K562 (cell line): ENCODE data around the gene TCFL5. TPM values are rescaled to one million over a fixed set of nuclear protein-coding genes. Genes with fewer than 3 reads are reported as not detected.

Source experiments
- ATAC-seq: fragments of 200-7000 bp; cut with Tn5 transposase; 3 replicates; pipeline ENCODE4 v1.9.1; 2020; ENCODE audit warnings: moderate library complexity
- BruUV-seq: library from RNA; stranded (reverse); fragments of 400-500 nt; replicated peaks from 2 replicates; lab custom pipeline; 2021; lab: Mats Ljungman, UMichigan
- CTCF ChIA-PET: fragments of 300-600 bp; formaldehyde crosslinking; extraction: SDS; loops from one replicate; lab custom pipeline; 2021; ENCODE audit warnings: low intra/inter-chr PET ratio; lab: Yijun Ruan, JAX
- POLR2A ChIA-PET: fragments of 300-600, 350-650 bp; sonication (Branson Sonifier 250); formaldehyde crosslinking; extraction: SDS; loops from one replicate; lab custom pipeline; 2021; ENCODE audit warnings: antibody characterized with exemption, inconsistent platforms; lab: Yijun Ruan, JAX
- DNase-seq, 4 experiments: peaks; one replicate each; pipeline versions ENCODE4 v3.0.0 to v3.0.0-alpha.2; 2011 to 2018; ENCODE audit warnings: low spot score in 3 of 4, mixed read lengths in 3 of 4; ENCODE audit errors: extremely low read depth in 1 of 4
- FAIRE-seq: peaks from 2 replicates; lab custom pipeline; 2011; peaks lifted over from hg19 to GRCh38; lab: Jason Lieb, UNC
- H2AFZ ChIP-seq: 2 replicates; pipeline ENCODE4 v1.6.0; 2011; ENCODE audit warnings: low read depth, low read length, control low read depth, inconsistent platforms
- H3K27ac ChIP-seq: fragments of 200-600 bp; 3 replicates; pipeline ENCODE4 v1.8.0; 2011; ENCODE audit warnings: low read depth, mild to moderate bottlenecking, control low read depth, inconsistent platforms, low read length, moderate library complexity, mixed read lengths; ENCODE audit errors: extremely low read depth
- H3K27me3 ChIP-seq, 2 experiments: fragments of 300-600 bp in 1 of 2; 2 replicates in 1 of 2; 3 replicates in 1 of 2; pipeline versions ENCODE4 v1.6.0 to v1.8.0; 2011; ENCODE audit warnings: inconsistent platforms in 2 of 2, low read length in 2 of 2, mild to moderate bottlenecking in 1 of 2, mixed read lengths in 1 of 2, moderate library complexity in 1 of 2; ENCODE audit not compliant: control insufficient read depth in 2 of 2, insufficient read depth in 2 of 2
- H3K36me3 ChIP-seq: fragments of 300-600 bp; 3 replicates; pipeline ENCODE4 v1.8.0; 2011; ENCODE audit warnings: mild to moderate bottlenecking, low read length, inconsistent platforms; ENCODE audit not compliant: control insufficient read depth, insufficient read depth
- H3K4me1 ChIP-seq, 2 experiments: fragments of 200-600 bp in 1 of 2; replicated peaks in 1 of 2; 2 replicates in 1 of 2; 3 replicates in 1 of 2; pipeline versions ENCODE4 v1.5.1 to v1.8.0; 2011; ENCODE audit warnings: inconsistent platforms in 2 of 2, low read length in 2 of 2, mild to moderate bottlenecking in 1 of 2, mixed read lengths in 1 of 2, moderate library complexity in 1 of 2; ENCODE audit not compliant: control insufficient read depth in 2 of 2, insufficient read depth in 2 of 2
- H3K4me2 ChIP-seq: 2 replicates; pipeline ENCODE4 v1.6.1; 2011; ENCODE audit warnings: low read length, control low read depth, inconsistent platforms, mixed read lengths; ENCODE audit not compliant: insufficient read depth
- H3K4me3 ChIP-seq: fragments of 200-600 bp; sonication (generic), shearing (Covaris generic); 2 replicates; pipeline ENCODE4 v1.5.1; 2016; ENCODE audit warnings: control low read depth, inconsistent platforms
- H3K79me2 ChIP-seq: fragments of 200-600 bp; 3 replicates; pipeline ENCODE4 v1.8.0; 2011; ENCODE audit warnings: low read length, inconsistent platforms; ENCODE audit not compliant: control insufficient read depth, insufficient read depth
- H3K9ac ChIP-seq, 2 experiments: 2 replicates each; pipeline versions ENCODE4 v1.6.0 to v1.6.1; 2011; ENCODE audit warnings: low read depth in 2 of 2, low read length in 2 of 2, control low read depth in 1 of 2, inconsistent platforms in 1 of 2, mild to moderate bottlenecking in 1 of 2, mixed read lengths in 1 of 2; ENCODE audit not compliant: insufficient read depth in 1 of 2
- H3K9me1 ChIP-seq: one replicate; pipeline ENCODE4 v1.6.0; 2011; ENCODE audit warnings: inconsistent platforms, mild to moderate bottlenecking, low read length, moderate library complexity; ENCODE audit not compliant: control insufficient read depth, insufficient read depth
- H3K9me3 ChIP-seq: replicated peaks from 2 replicates; pipeline ENCODE4 v1.5.1; 2011; ENCODE audit warnings: low read depth, low read length, inconsistent platforms; ENCODE audit not compliant: control insufficient read depth, insufficient read depth
- H4K20me1 ChIP-seq: replicated peaks from 2 replicates; pipeline ENCODE4 v1.6.1; 2011; ENCODE audit warnings: low read length, inconsistent platforms, mixed read lengths; ENCODE audit not compliant: control insufficient read depth, insufficient read depth
- EGR1 ChIP-seq: fragments of 450-650 bp; conservative IDR thresholded peaks from 2 replicates; pipeline ENCODE4 v1.6.1; 2017; ENCODE audit warnings: mild to moderate bottlenecking
- MCM3 ChIP-seq: fragments of 450-650 bp; IDR thresholded peaks from 2 replicates; pipeline ENCODE4 v1.6.1; 2016
- MTA1 ChIP-seq: fragments of 450-650 bp; IDR thresholded peaks from 2 replicates; pipeline ENCODE4 v1.6.1; 2017; ENCODE audit warnings: borderline replicate concordance
- NCOA6 ChIP-seq: fragments of 450-650 bp; IDR thresholded peaks from 2 replicates; pipeline ENCODE4 v1.6.1; 2017; ENCODE audit warnings: mild to moderate bottlenecking
- RBFOX2 ChIP-seq: fragments of 200-400 bp; formaldehyde crosslinking; IDR thresholded peaks from 2 replicates; pipeline ENCODE4 v1.6.1; 2017; ENCODE audit warnings: low read depth, mild to moderate bottlenecking, low read length, moderate library complexity
- TAF9B ChIP-seq: fragments of 450-650 bp; IDR thresholded peaks from 2 replicates; pipeline ENCODE4 v1.6.1; 2018; ENCODE audit warnings: mild to moderate bottlenecking; ENCODE audit not compliant: partially characterized antibody
- ZC3H11A ChIP-seq: IDR thresholded peaks from 2 replicates; pipeline ENCODE4 v1.6.1; 2012; ENCODE audit warnings: low read depth, low read length, improper control_type of control experiment
- ZNF780A ChIP-seq: fragments of 250-450 bp; sonication (Bioruptor Pico); IDR thresholded peaks from 2 replicates; pipeline ENCODE4 v1.5.0; 2021; ENCODE audit warnings: mild to moderate bottlenecking
- WGBS: fragments of 100-300 bp; shearing (Covaris generic); methylation state at CpG from one replicate; pipeline ENCODE4 v1.1.6; 2016; ENCODE audit warnings: low coverage, mixed read lengths; ENCODE audit not compliant: insufficient coverage; ENCODE audit errors: missing lambda C conversion rate; 5-methylcytosine and 5-hydroxymethylcytosine counted together
- in situ Hi-C: fragments of 300-500 bp; cut with MboI; formaldehyde crosslinking; loops from 4 replicates; pipeline ENCODE4 v1.15.0; 2018; ENCODE audit warnings: inconsistent platforms, mixed read lengths
- intact Hi-C: fragments of 100-400 bp; cut with micrococcal nuclease; formaldehyde crosslinking; loops from 2 replicates; pipeline ENCODE4 v1.14.2; 2022
- polyA plus RNA-seq, 8 experiments: library from polyadenylated mRNA; depleted of rRNA in 4 of 8; stranded (reverse) in 5 of 8; unstranded in 3 of 8; fragments of >200 nt; fragmentation: Nextera tagmentation in 2 of 8; fragmentation: Illumina TruSeq in 1 of 8; extraction: Ambion mirVana in 2 of 8; extraction: Trizol in 1 of 8; gene quantifications; 2 replicates each; pipeline versions ENCODE4 v1.2.1 to v1.2.3, GENCODE V29; 2011 to 2014; ENCODE audit warnings: inconsistent platforms in 1 of 8, missing spikeins in 1 of 8
- total RNA-seq, 7 experiments: library from RNA; depleted of rRNA in 6 of 7; stranded (reverse); fragments of >200 nt in 6 of 7; fragmentation: Illumina TruSeq in 2 of 7; extraction: Trizol in 2 of 7; gene quantifications; 2 replicates each; pipeline versions ENCODE4 v1.2.1 to v1.2.3, GENCODE V29; 2011 to 2021; ENCODE audit warnings: low replicate concordance in 1 of 7
- TF ChIP-seq, protein P1 (sequence below): fragments of 200-400 bp; formaldehyde crosslinking; IDR thresholded peaks from 2 replicates; pipeline ENCODE4 v1.6.1; 2017; ENCODE audit warnings: mild to moderate bottlenecking, low read depth, low read length, moderate library complexity
- TF ChIP-seq, protein P2 (sequence below), 2 experiments: fragments of 450-650 bp in 1 of 2; sonication (generic) in 1 of 2; formaldehyde crosslinking in 1 of 2; IDR thresholded peaks; 2 replicates each; pipeline versions ENCODE4 v1.7.1 to v1.9.0; 2016 to 2022; ENCODE audit warnings: inconsistent platforms in 1 of 2, mild to moderate bottlenecking in 1 of 2, missing genetic modification reagents in 1 of 2

Gene TCFL5
- total and polyA plus RNA-seq, 9 of the 15 experiments (the other 6 are each of a cell fraction or from before 2014, with no cell fraction given) = 1.00 to 12.6 (median 9.1) TPM

DNA sequence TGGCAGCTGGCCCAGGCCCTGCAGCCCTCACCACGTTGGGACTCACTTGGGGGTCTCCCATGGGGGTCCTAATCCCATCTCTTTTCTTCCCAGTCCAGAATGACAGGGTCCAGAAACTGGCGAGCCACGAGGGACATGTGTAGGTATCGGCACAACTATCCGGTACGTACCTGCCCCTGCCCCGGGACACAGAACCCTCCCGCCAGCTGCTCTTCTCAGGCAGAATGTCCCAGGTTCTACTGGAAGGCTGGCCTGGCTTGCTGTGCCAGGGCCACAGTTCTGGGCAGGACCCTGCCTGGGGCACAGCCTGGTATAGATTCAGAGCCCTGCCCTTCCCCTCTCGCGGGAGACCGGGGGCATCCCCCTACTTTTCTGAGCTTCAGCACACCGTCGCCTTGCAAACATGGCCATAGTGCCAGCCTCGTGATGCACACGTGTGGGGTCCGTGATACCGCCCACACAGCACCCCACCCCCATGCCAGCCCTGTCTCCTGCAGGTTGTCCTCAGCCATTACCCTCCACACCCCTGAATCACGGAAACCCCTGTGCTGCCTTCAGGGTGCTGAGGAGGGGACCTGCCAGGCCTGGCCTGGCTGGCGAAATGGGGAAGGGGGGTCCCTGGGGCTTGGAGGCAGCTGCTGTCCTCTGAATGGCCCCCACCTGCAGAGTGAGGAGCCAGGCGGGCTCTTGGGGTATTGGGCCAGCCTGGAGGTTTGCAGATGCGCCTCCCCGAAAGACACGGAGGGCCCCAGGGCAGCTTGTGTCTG, 54.0 kb downstream of the TCFL5 start:
- in situ Hi-C loops (loop anchor here (10.0 kb wide), 1 partner anchor 313 kb away; no protein-coding TSS in a partner anchor), intact Hi-C loops (loop anchor here (5.0 kb wide), 2 partner anchors 140 to 185 kb away; no protein-coding TSS in a partner anchor)
- no peak overlapping the region for H3K4me2 ChIP-seq
- H3K79me2 ChIP-seq = peaks cover 25% of the 10 kb centered on the region
- TF ChIP-seq, protein P1, sequence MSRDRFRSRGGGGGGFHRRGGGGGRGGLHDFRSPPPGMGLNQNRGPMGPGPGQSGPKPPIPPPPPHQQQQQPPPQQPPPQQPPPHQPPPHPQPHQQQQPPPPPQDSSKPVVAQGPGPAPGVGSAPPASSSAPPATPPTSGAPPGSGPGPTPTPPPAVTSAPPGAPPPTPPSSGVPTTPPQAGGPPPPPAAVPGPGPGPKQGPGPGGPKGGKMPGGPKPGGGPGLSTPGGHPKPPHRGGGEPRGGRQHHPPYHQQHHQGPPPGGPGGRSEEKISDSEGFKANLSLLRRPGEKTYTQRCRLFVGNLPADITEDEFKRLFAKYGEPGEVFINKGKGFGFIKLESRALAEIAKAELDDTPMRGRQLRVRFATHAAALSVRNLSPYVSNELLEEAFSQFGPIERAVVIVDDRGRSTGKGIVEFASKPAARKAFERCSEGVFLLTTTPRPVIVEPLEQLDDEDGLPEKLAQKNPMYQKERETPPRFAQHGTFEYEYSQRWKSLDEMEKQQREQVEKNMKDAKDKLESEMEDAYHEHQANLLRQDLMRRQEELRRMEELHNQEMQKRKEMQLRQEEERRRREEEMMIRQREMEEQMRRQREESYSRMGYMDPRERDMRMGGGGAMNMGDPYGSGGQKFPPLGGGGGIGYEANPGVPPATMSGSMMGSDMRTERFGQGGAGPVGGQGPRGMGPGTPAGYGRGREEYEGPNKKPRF = no peak
- TF ChIP-seq ZC3H11A = no peak
- TF ChIP-seq MTA1 = no peak
- 0 out of 2 replicates have a peak, but pooled peaks have one; percentile 6 for TF ChIP-seq EGR1
- TF ChIP-seq MCM3 = no peak
- no peak for TF ChIP-seq TAF9B
- peak; percentile 47 for TF ChIP-seq RBFOX2
- TF ChIP-seq ZNF780A = no peak
- TF ChIP-seq, protein P2, sequence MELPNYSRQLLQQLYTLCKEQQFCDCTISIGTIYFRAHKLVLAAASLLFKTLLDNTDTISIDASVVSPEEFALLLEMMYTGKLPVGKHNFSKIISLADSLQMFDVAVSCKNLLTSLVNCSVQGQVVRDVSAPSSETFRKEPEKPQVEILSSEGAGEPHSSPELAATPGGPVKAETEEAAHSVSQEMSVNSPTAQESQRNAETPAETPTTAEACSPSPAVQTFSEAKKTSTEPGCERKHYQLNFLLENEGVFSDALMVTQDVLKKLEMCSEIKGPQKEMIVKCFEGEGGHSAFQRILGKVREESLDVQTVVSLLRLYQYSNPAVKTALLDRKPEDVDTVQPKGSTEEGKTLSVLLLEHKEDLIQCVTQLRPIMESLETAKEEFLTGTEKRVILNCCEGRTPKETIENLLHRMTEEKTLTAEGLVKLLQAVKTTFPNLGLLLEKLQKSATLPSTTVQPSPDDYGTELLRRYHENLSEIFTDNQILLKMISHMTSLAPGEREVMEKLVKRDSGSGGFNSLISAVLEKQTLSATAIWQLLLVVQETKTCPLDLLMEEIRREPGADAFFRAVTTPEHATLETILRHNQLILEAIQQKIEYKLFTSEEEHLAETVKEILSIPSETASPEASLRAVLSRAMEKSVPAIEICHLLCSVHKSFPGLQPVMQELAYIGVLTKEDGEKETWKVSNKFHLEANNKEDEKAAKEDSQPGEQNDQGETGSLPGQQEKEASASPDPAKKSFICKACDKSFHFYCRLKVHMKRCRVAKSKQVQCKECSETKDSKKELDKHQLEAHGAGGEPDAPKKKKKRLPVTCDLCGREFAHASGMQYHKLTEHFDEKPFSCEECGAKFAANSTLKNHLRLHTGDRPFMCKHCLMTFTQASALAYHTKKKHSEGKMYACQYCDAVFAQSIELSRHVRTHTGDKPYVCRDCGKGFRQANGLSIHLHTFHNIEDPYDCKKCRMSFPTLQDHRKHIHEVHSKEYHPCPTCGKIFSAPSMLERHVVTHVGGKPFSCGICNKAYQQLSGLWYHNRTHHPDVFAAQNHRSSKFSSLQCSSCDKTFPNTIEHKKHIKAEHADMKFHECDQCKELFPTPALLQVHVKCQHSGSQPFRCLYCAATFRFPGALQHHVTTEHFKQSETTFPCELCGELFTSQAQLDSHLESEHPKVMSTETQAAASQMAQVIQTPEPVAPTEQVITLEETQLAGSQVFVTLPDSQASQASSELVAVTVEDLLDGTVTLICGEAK (IDR thresholded peaks at IDR 0.05) = no peak
- TF ChIP-seq, protein P2 (CRISPR knock-in tag; IDR thresholded peaks at IDR 0.05) = no peak
- no peak for TF ChIP-seq NCOA6
- ChIA-PET POLR2A (interaction anchor here (0.7 to 1.3 kb wide), 3 partner anchors 11 to 47 kb away, joined by 3 to 4 read pairs (median 3); no protein-coding TSS in a partner anchor), CTCF (interaction anchor here (0.6 to 2.7 kb wide), 7 partner anchors 16 to 796 kb away, joined by 3 to 21 read pairs (median 4); partner anchors contain the start of gene ADRM1)
- no peaks in the 10 kb centered on the region for H3K9me1 ChIP-seq
- no peak overlapping the region for H3K27ac ChIP-seq
- no peak for FAIRE-seq
- no peak for DNase-seq
- no peaks in the 10 kb centered on the region for H3K9me3 ChIP-seq
- peak overlapping the region in 1 of 2 experiments; percentile 35; a peak in 1 of 4 replicates for H3K9ac ChIP-seq
- BruUV-seq = no TSS peak
- WGBS = 73% methylated on average over 19 of the region's 23 CpGs
- H3K36me3 ChIP-seq = peaks cover 57% of the 10 kb centered on the region; the same call in 2 of the 3 replicates
- no peak overlapping the region for H3K4me3 ChIP-seq
- H3K27me3 ChIP-seq = no peaks in the 10 kb centered on the region
- no peak for ATAC-seq
- H4K20me1 ChIP-seq = peaks cover 4% of the 10 kb centered on the region
- H3K4me1 ChIP-seq = peaks cover 11 to 62% of the 10 kb centered on the region in 2 experiments
- no peak overlapping the region for H2AFZ ChIP-seq
